HCT116 (cell line): ENCODE measurements around the gene C16orf95.

Source experiments
- CEBPB ChIP-seq: IDR thresholded peaks from 2 replicates; pipeline ENCODE4 v1.6.1; 2012; ENCODE audit warnings: low read depth
- CTCF ChIP-seq, 3 experiments: fragments of 200-600 bp in 1 of 3; sonication (generic) in 1 of 3; IDR thresholded peaks in 2 of 3; conservative IDR thresholded peaks in 1 of 3; 2 replicates each; pipeline ENCODE4 v1.5.1; 2012 to 2017; ENCODE audit warnings: low read depth in 2 of 3, low read length in 2 of 3, antibody characterized with exemption in 1 of 3, borderline replicate concordance in 1 of 3, control low read depth in 1 of 3, mild to moderate bottlenecking in 1 of 3, mixed read lengths in 1 of 3, mixed run types in 1 of 3, moderate library complexity in 1 of 3; ENCODE audit not compliant: insufficient read depth in 1 of 3
- EGR1 ChIP-seq: IDR thresholded peaks from 2 replicates; pipeline ENCODE4 v1.6.1; 2012; ENCODE audit warnings: low read depth
- EZH2 ChIP-seq: fragments of 200-600 bp; sonication (generic); IDR thresholded peaks from 2 replicates; pipeline ENCODE4 v1.6.1; 2017; ENCODE audit warnings: antibody characterized with exemption, mixed run types
- EZH2phosphoT487 ChIP-seq: fragments of 200-600 bp; IDR thresholded peaks from 2 replicates; pipeline ENCODE4 v1.6.1; 2018; ENCODE audit warnings: antibody characterized with exemption, borderline replicate concordance
- MAX ChIP-seq: IDR thresholded peaks from 2 replicates; pipeline ENCODE4 v1.6.1; 2012
- POLR2A ChIP-seq: IDR thresholded peaks from 2 replicates; pipeline ENCODE4 v1.7.0; 2011; ENCODE audit warnings: borderline replicate concordance; ENCODE audit not compliant: insufficient read depth, insufficient read length; ENCODE audit errors: extremely low read depth
- RAD21 ChIP-seq: IDR thresholded peaks from 2 replicates; pipeline ENCODE4 v1.6.1; 2012; ENCODE audit warnings: low read depth, mild to moderate bottlenecking
- REST ChIP-seq: IDR thresholded peaks from 2 replicates; pipeline ENCODE4 v1.6.1; 2012; ENCODE audit warnings: low read depth
- SIN3A ChIP-seq: IDR thresholded peaks from 2 replicates; pipeline ENCODE4 v1.6.1; 2012; ENCODE audit warnings: low read depth
- YY1 ChIP-seq: IDR thresholded peaks from 2 replicates; pipeline ENCODE4 v1.6.1; 2011; ENCODE audit warnings: low read length, low read depth, moderate library complexity, mild to moderate bottlenecking; ENCODE audit not compliant: insufficient replicate concordance; ENCODE audit errors: extremely low read depth
- ZFX ChIP-seq: fragments of 450-650 bp; IDR thresholded peaks from 2 replicates; pipeline ENCODE4 v1.6.1; 2017

GRCh38 chr16:87306516-87306915, 10.7 kb downstream of the C16orf95 start:
- TF ChIP-seq CTCF (IDR thresholded peaks at IDR 0.05 in 2 of 3, conservative IDR thresholded peaks at IDR 0.05 in 1 of 3; ENCODE audit: borderline replicate concordance in 1 of 3, insufficient read depth in 1 of 3, low read depth in 2 of 3, low read length in 2 of 3) (no peak), CEBPB (no peak), EGR1 (no peak), MAX (no peak), EZH2 (no peak), YY1 (no peak), ZFX (no peak), RAD21 (no peak), SIN3A (no peak), POLR2A (no peak), REST (no peak), EZH2phosphoT487 (no peak)
